ENCODE measurements around the gene MYH7. TPM values are rescaled to one million over a fixed set of nuclear protein-coding genes. Genes with fewer than 3 reads are reported as not detected.
"Not testable (repeated sequence)": the region's sequence is repeated elsewhere in the genome, so short reads cannot be mapped to it uniquely, and the experiment has no call there.

MYH7 gene
- total and polyA plus RNA-seq, 2 donors (not counting 1 experiment from before 2014, with no cell fraction given): not detected

GRCh38 chr14:23396781-23397407 lies 38.6 kb downstream of the MYH7 start:
- Histone ChIP-seq H2AFZ (ENCODE audit: low read length) (no peak overlapping the region), H3K9me3 (ENCODE audit: control insufficient read depth, insufficient read depth, low read depth, low read length) (no peaks in the 10 kb centered on the region), H3K4me2 (ENCODE audit: extremely low read depth, insufficient read depth, low read length) (no peak overlapping the region), H3K27ac (ENCODE audit: insufficient read depth, low read length) (no peak overlapping the region), H3K27me3 (ENCODE audit: control insufficient read depth, insufficient read depth, low read length) (no peaks in the 10 kb centered on the region), H3K36me3 (ENCODE audit: control insufficient read depth, insufficient read depth, low read length) (no peaks in the 10 kb centered on the region), H3K4me1 (ENCODE audit: control insufficient read depth, extremely low read depth, insufficient read depth, low read length) (no peaks in the 10 kb centered on the region), H3K9ac (ENCODE audit: insufficient read depth, low read length) (no peak overlapping the region), H4K20me1 (ENCODE audit: control insufficient read depth, extremely low read depth, insufficient read depth, low read length) (no peaks in the 10 kb centered on the region), H3K79me2 (ENCODE audit: control insufficient read depth, insufficient read depth, low read length) (no peaks in the 10 kb centered on the region), H3K4me3 (replicated peaks in 1 of 4; ENCODE audit: control extremely low read depth in 1 of 4, insufficient read depth in 1 of 4, low read depth in 3 of 4, low read length in 4 of 4) (no peak overlapping the region)
- no peak for DNase-seq (ENCODE audit: low read depth in 2 of 2)
- TF ChIP-seq EZH2 (IDR thresholded peaks at IDR 0.05; ENCODE audit: low read length, missing control alignments) (no peak), CTCF (conservative IDR thresholded peaks at IDR 0.05 in 1 of 2, IDR thresholded peaks at IDR 0.05 in 1 of 2; ENCODE audit: low read depth in 1 of 2, low read length in 2 of 2) (no peak)

DNA sequence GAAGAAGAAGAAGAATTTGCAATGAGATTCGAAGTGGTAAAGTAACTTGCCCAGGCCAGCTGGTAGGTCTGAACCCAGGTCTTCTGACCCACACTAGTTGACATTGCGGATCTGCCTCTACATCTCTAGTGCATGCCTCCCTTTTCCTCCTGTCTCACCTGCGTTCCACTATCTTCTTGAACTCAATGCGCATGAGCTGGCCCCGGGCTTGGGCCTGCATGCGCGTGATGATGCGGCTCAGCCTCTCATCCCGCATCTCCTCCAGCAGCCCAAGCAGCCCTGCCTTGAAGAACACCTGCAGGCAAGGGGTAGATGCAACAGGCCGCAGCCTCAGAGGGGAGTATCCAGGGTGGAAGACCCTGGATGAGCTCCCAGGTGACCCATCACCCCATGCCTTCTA lies 39.3 kb downstream of the MYH7 start:
- no peaks in the 10 kb centered on the region for H3K79me2 ChIP-seq (ENCODE audit: control insufficient read depth, insufficient read depth, low read length)
- no peaks in the 10 kb centered on the region for H3K9me3 ChIP-seq (ENCODE audit: control insufficient read depth, insufficient read depth, low read depth, low read length)
- H3K27ac ChIP-seq (ENCODE audit: insufficient read depth, low read length): no peak overlapping the region
- no peaks in the 10 kb centered on the region for H3K4me1 ChIP-seq (ENCODE audit: control insufficient read depth, extremely low read depth, insufficient read depth, low read length)
- no peaks in the 10 kb centered on the region for H3K36me3 ChIP-seq (ENCODE audit: control insufficient read depth, insufficient read depth, low read length)
- no peak for DNase-seq (ENCODE audit: low read depth in 2 of 2)
- H3K9ac ChIP-seq (ENCODE audit: insufficient read depth, low read length): no peak overlapping the region
- H4K20me1 ChIP-seq (ENCODE audit: control insufficient read depth, extremely low read depth, insufficient read depth, low read length): no peaks in the 10 kb centered on the region
- H2AFZ ChIP-seq (ENCODE audit: low read length): no peak overlapping the region
- TF ChIP-seq EZH2 (IDR thresholded peaks at IDR 0.05; ENCODE audit: low read length, missing control alignments) (no peak), CTCF (conservative IDR thresholded peaks at IDR 0.05 in 1 of 2, IDR thresholded peaks at IDR 0.05 in 1 of 2; ENCODE audit: low read depth in 1 of 2, low read length in 2 of 2) (no peak)
- peaks cover under 1% of the 10 kb centered on the region for H3K27me3 ChIP-seq (ENCODE audit: control insufficient read depth, insufficient read depth, low read length)
- no peak overlapping the region for H3K4me2 ChIP-seq (ENCODE audit: extremely low read depth, insufficient read depth, low read length)
- no peak overlapping the region for H3K4me3 ChIP-seq (replicated peaks in 1 of 4; ENCODE audit: control extremely low read depth in 1 of 4, insufficient read depth in 1 of 4, low read depth in 3 of 4, low read length in 4 of 4)

- H2AFZ ChIP-seq (ENCODE audit: low read length): no peak overlapping the region
- TF ChIP-seq EZH2 (IDR thresholded peaks at IDR 0.05; ENCODE audit: low read length, missing control alignments) (no peak), CTCF (conservative IDR thresholded peaks at IDR 0.05 in 1 of 2, IDR thresholded peaks at IDR 0.05 in 1 of 2; ENCODE audit: low read depth in 1 of 2, low read length in 2 of 2) (no peak)
- H3K27me3 ChIP-seq (ENCODE audit: control insufficient read depth, insufficient read depth, low read length): peaks cover 3% of the 10 kb centered on the region
Observed at GRCh38 chr14:23392613-23393012, 42.8 kb downstream of the MYH7 start.

DNA sequence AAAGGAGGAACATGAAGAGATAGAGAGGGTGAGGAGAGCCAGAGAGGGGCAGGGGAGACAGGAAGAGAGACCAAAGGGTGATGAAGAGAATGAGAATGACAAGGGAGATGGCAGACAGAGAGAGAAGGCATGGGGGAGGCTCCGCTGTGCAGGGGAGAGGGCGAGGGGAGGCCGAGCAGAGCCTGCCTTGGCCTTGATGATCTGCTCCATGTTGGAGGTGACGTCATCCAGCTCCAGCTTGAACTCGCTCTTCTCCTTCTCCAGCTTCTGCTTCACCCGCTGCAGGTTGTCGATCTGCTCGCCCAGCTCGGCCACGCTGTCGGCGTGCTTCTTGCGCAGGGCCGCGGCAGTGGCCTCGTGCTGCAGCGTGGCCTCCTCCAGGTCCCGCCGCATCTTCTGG lies 45.6 kb downstream of the MYH7 start:
- not testable (repeated sequence) for H3K9me3 ChIP-seq (ENCODE audit: control insufficient read depth, insufficient read depth, low read depth, low read length); H2AFZ ChIP-seq (ENCODE audit: low read length); H3K27me3 ChIP-seq (ENCODE audit: control insufficient read depth, insufficient read depth, low read length); H3K4me1 ChIP-seq (ENCODE audit: control insufficient read depth, extremely low read depth, insufficient read depth, low read length); H3K27ac ChIP-seq (ENCODE audit: insufficient read depth, low read length); H3K36me3 ChIP-seq (ENCODE audit: control insufficient read depth, insufficient read depth, low read length); H3K79me2 ChIP-seq (ENCODE audit: control insufficient read depth, insufficient read depth, low read length); H3K4me2 ChIP-seq (ENCODE audit: extremely low read depth, insufficient read depth, low read length); H3K4me3 ChIP-seq (replicated peaks in 1 of 4; ENCODE audit: control extremely low read depth in 1 of 4, insufficient read depth in 1 of 4, low read depth in 3 of 4, low read length in 4 of 4); H3K9ac ChIP-seq (ENCODE audit: insufficient read depth, low read length); DNase-seq (ENCODE audit: low read depth in 2 of 2); H4K20me1 ChIP-seq (ENCODE audit: control insufficient read depth, extremely low read depth, insufficient read depth, low read length)

More at GRCh38 chr14:23392613-23393012, 42.8 kb downstream of the MYH7 start:
- Histone ChIP-seq H3K4me2 (ENCODE audit: extremely low read depth, insufficient read depth, low read length) (no peak overlapping the region), H3K27ac (ENCODE audit: insufficient read depth, low read length) (no peak overlapping the region), H3K36me3 (ENCODE audit: control insufficient read depth, insufficient read depth, low read length) (no peaks in the 10 kb centered on the region), H4K20me1 (ENCODE audit: control insufficient read depth, extremely low read depth, insufficient read depth, low read length) (no peaks in the 10 kb centered on the region), H3K9me3 (ENCODE audit: control insufficient read depth, insufficient read depth, low read depth, low read length) (no peaks in the 10 kb centered on the region), H3K79me2 (ENCODE audit: control insufficient read depth, insufficient read depth, low read length) (no peaks in the 10 kb centered on the region), H3K4me1 (ENCODE audit: control insufficient read depth, extremely low read depth, insufficient read depth, low read length) (no peaks in the 10 kb centered on the region), H3K9ac (ENCODE audit: insufficient read depth, low read length) (no peak overlapping the region), H3K4me3 (replicated peaks in 1 of 4; ENCODE audit: control extremely low read depth in 1 of 4, insufficient read depth in 1 of 4, low read depth in 3 of 4, low read length in 4 of 4) (no peak overlapping the region)
- DNase-seq (ENCODE audit: low read depth in 2 of 2): no peak
